Stimulated activated naive CD8-positive, alpha-beta T cell treated with anti-CD3 and anti-CD28 coated beads, Interleukin-15, amount 100 ng/mL, for 72 hours (primary cell): ENCODE results near the gene PLCL2.

Experiments used
- ATAC-seq: fragments of 150-1000 bp; cut with Tn5 transposase; 2 replicates; pipeline ENCODE4 v1.10.0; 2021; ENCODE audit warnings: mild to moderate bottlenecking, moderate library complexity
- DNase-seq, 2 donors: peaks; one replicate each; pipeline ENCODE4 v3.0.0; 2021 to 2022
- H3K27ac Mint-ChIP-seq, 2 donors: one replicate each; pipeline ENCODE4 v1.8.0; 2022; ENCODE audit warnings: mild to moderate bottlenecking in 2 of 2, mixed read lengths in 2 of 2, moderate library complexity in 2 of 2
- H3K27me3 Mint-ChIP-seq: one replicate; pipeline ENCODE4 v1.8.0; 2022; ENCODE audit warnings: mixed read lengths
- H3K4me1 Mint-ChIP-seq: one replicate; pipeline ENCODE4 v1.8.0; 2022; ENCODE audit warnings: mild to moderate bottlenecking, mixed read lengths
- H3K4me3 Mint-ChIP-seq, 2 donors: one replicate each; pipeline ENCODE4 v1.8.0; 2022; ENCODE audit warnings: mild to moderate bottlenecking in 2 of 2, mixed read lengths in 2 of 2, moderate library complexity in 1 of 2
- H3K9me3 Mint-ChIP-seq, 2 donors: one replicate each; pipeline ENCODE4 v1.8.0; 2022; ENCODE audit warnings: mixed read lengths in 2 of 2

Gene PLCL2

DNA sequence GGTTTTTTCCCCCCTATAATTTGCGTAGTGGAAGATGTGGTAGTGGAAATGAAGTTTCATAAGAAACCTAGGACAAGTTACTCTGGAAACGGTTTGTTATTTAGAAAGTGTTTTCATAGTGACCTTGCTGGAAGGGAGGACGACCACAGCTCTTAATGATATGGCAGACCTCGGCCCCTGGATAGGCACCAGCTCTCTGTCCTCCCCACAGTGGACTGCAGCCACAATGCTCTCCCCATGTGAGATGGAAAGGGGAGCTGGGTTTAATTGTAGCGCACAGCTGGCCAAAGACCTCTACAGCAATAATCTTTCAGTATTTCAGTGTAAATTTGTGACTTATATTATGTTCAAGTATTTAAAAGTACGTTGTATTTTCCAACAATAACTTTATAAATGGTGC, 151.2 kb downstream of the PLCL2 start:
- Mint-ChIP-seq H3K9me3 (no peaks in the 10 kb centered on the region), H3K4me3 (no peak overlapping the region), H3K27me3 (no peaks in the 10 kb centered on the region), H3K27ac (no peak overlapping the region), H3K4me1 (peaks cover 72% of the 10 kb centered on the region)
- DNase-seq: no peak
- no peak for ATAC-seq

DNA sequence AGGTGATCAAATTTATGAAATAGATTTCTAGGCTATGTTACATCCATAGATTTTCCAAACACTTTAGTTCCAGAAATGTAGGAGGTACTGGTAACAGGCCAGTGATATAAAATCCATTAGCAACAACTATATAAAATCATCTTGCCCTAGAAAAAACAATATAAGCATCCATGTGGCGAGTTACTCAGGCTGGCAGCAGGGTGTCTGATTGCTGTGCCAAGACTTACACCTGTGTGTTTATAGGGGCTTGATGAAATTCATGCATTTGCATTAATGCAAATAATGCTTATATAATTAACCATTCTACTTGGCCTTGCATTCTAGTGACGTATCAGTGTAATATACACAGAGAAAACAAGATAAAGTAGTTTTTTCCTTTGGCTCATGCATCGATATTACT, 153.4 kb downstream of the PLCL2 start:
- Mint-ChIP-seq H3K27ac (no peak overlapping the region), H3K27me3 (no peaks in the 10 kb centered on the region), H3K9me3 (no peaks in the 10 kb centered on the region), H3K4me1 (peaks cover 56% of the 10 kb centered on the region), H3K4me3 (no peak overlapping the region)
- DNase-seq: no peak
- no peak for ATAC-seq

DNA sequence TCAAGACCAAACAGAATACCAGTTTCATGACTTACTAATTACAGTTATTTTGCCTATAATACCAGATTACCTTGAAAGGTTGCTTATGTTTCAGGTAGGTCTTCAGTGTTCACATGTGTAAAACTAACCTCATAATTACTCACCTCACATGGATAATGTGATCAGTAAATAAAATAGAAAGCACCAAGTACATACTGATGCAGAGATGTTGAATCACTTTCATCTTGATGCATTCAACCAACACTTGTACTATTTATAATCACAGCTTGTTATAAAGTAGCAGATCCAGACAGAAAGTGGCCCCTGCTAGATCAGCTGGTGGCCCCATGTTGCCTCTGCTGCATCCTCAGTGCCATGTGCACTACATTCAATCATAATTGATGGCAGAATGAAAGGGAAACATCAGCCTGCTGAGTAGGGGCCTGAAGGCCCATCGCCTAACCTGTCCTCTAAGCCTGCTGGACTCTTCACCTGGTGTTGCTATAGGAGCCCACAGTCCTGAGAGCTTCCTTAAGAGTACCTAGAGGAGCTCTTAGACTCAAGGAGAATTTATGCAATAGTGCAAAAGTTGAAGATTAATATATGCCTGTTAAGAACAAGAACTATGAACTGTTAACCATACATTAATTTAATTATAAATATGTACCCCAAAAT, 154.3 kb downstream of the PLCL2 start:
- ATAC-seq (peak; percentile 23), DNase-seq (no peak)
- Mint-ChIP-seq H3K27me3 (no peaks in the 10 kb centered on the region), H3K4me1 (peaks cover 53% of the 10 kb centered on the region), H3K27ac (no peak overlapping the region), H3K4me3 (no peak overlapping the region), H3K9me3 (no peaks in the 10 kb centered on the region)

DNA sequence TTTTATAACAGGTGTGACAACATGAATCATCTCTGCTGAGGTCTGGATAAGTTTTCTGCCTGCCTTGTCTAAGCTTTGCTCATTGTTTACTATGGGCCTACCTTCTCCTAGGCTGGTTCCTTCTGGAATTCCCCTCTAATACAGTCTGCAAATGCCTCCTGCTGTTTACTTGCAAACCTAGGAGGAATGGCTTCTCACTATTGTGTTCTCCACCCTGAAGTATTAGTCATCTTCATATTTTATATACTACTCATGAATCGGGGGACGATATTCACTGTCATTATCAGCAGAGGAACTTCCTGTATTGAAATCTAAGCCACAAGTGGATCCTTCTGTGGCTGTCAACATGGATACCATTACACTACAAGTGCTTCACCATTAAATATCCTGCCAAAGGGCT, 154.8 kb downstream of the PLCL2 start:
- peak overlapping the region in 1 of 2 donors; percentile 75 for H3K27ac Mint-ChIP-seq
- H3K4me3 Mint-ChIP-seq: no peak overlapping the region
- no peak for DNase-seq
- peaks cover 54% of the 10 kb centered on the region for H3K4me1 Mint-ChIP-seq
- H3K27me3 Mint-ChIP-seq: no peaks in the 10 kb centered on the region
- no peaks in the 10 kb centered on the region for H3K9me3 Mint-ChIP-seq
- ATAC-seq: peak; percentile 64

DNA sequence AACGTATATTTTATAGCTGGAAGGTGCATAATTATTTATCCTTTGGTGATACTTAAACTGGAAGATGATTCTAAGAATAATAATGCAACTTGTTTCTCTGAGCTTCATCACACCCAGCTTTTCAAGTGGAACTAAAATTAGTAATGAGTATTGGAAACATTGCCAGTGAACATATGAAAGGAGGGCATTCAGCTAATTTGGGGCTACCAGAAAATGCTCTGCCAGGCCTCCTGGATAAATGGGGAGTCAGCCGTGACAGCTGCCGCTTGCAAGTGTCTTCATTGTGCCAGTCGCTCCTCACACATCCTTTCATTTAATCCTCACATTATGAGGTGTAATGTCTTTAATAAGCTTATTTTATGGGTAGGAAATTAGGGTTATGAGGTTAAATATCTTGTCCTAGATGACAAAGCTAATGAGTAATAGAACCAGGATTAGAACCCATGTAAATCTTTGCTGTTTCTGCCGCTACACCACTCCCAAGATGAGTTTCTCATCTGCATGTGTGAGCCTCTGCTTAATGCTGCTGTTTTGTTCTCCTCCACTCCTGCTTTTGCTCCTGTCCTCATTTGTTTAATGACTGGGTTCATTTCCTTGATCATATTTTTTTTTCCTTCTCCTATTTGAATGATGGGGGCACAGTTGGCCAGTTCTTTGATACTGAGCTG, 155.7 kb downstream of the PLCL2 start:
- Mint-ChIP-seq H3K27ac (no peak overlapping the region), H3K4me1 (peaks cover 54% of the 10 kb centered on the region), H3K4me3 (no peak overlapping the region), H3K27me3 (no peaks in the 10 kb centered on the region), H3K9me3 (no peaks in the 10 kb centered on the region)
- DNase-seq: no peak
- ATAC-seq: no peak

- no peak for ATAC-seq
Measured at GRCh38 chr3:17040990-17041377, 156.2 kb downstream of the PLCL2 start.

DNA sequence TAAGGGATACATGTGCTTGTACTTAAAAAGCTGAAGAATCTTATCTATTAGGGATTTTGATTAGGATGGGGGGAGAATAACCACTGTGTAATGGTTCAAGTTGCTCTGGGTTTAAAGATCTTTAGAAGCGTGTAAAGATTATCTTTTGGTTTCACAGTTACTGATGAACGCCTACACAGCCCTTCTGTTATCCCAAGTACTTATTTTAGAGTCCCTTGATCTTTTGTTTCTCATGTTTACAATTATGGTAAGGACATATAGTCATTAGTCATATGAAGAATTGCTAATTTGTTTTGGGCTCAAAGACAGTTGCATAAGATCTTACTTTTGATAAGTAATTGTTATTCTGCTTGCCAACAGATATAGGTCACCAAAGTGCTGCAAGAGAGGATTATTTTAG, 160.1 kb downstream of the PLCL2 start:
- Mint-ChIP-seq H3K27ac (no peak overlapping the region), H3K4me1 (peaks cover 53% of the 10 kb centered on the region), H3K4me3 (no peak overlapping the region), H3K27me3 (no peaks in the 10 kb centered on the region), H3K9me3 (peaks cover 3% of the 10 kb centered on the region in 2 donors)
- ATAC-seq (peak; percentile 66), DNase-seq (no peak)

More at GRCh38 chr3:17040990-17041377, 156.2 kb downstream of the PLCL2 start:
- peaks cover 56% of the 10 kb centered on the region for H3K4me1 Mint-ChIP-seq
- no peak for DNase-seq
- H3K27me3 Mint-ChIP-seq: no peaks in the 10 kb centered on the region
- H3K27ac Mint-ChIP-seq: no peak overlapping the region
- H3K9me3 Mint-ChIP-seq: no peaks in the 10 kb centered on the region
- no peak overlapping the region for H3K4me3 Mint-ChIP-seq

GRCh38 chr3:17045705-17046104, 160.9 kb downstream of the PLCL2 start:
- H3K9me3 Mint-ChIP-seq: peaks cover 4 to 12% of the 10 kb centered on the region in 2 donors
- no peaks in the 10 kb centered on the region for H3K27me3 Mint-ChIP-seq
- no peak overlapping the region for H3K27ac Mint-ChIP-seq
- no peak for DNase-seq
- ATAC-seq: no peak
- H3K4me3 Mint-ChIP-seq: no peak overlapping the region
- H3K4me1 Mint-ChIP-seq: peaks cover 46% of the 10 kb centered on the region

- Mint-ChIP-seq H3K27me3 (no peaks in the 10 kb centered on the region), H3K9me3 (peaks cover 7 to 17% of the 10 kb centered on the region in 2 donors), H3K27ac (no peak overlapping the region), H3K4me3 (no peak overlapping the region), H3K4me1 (peaks cover 43% of the 10 kb centered on the region)
- ATAC-seq (no peak), DNase-seq (no peak)
Measured at GRCh38 chr3:17046623-17047022, 161.9 kb downstream of the PLCL2 start.

GRCh38 chr3:17047162-17047561, 162.4 kb downstream of the PLCL2 start:
- Mint-ChIP-seq H3K4me1 (peaks cover 43% of the 10 kb centered on the region), H3K27me3 (no peaks in the 10 kb centered on the region), H3K4me3 (no peak overlapping the region), H3K9me3 (peaks cover 7 to 17% of the 10 kb centered on the region in 2 donors), H3K27ac (no peak overlapping the region)
- ATAC-seq (no peak), DNase-seq (no peak)

DNA sequence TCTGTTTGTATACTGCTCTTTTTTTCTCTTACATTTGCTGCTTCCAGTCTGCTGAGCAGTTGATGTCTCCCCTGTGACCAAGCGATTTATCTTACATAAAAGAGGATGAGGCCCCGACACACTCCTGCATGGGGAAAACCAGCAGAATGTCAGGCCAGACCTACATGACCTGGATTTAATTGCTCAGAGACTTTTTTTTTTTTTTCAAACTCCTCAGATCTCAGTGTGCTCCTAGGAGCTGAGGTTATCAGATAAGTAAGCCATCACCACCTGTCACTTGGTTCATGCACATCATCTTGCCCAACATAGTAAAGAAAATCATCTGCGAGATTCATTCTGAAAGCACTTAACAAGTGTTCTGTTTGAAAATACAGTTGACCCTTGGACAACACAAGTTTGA, 163.1 kb downstream of the PLCL2 start:
- no peak overlapping the region for H3K27ac Mint-ChIP-seq
- H3K27me3 Mint-ChIP-seq: no peaks in the 10 kb centered on the region

DNA sequence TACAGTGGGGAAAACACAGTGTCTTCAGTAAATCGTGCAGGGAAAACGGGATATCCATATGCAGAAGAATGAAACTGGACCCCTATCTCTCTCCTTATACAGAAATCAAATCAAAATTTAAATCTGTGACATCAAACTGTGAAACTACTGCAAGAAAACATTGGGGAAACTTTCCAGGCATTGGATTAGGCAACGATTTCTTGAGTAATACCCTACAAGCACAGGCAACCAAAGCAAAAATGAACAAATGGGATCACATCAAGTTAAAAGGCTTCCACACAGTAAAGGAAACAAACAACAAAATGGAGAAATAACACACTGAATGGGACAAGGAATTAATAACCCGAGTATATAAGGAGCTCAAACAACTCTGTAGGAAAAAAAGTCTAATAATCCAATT, 165.3 kb downstream of the PLCL2 start:
- H3K9me3 Mint-ChIP-seq: peaks cover 7 to 33% of the 10 kb centered on the region in 2 donors
- H3K27ac Mint-ChIP-seq: no peak overlapping the region
- H3K4me1 Mint-ChIP-seq: peaks cover 42% of the 10 kb centered on the region
- H3K4me3 Mint-ChIP-seq: no peak overlapping the region
- no peaks in the 10 kb centered on the region for H3K27me3 Mint-ChIP-seq
- DNase-seq: no peak
- no peak for ATAC-seq

More for the DNA sequence above, 163.1 kb downstream of the PLCL2 start:
- no peak for DNase-seq
- H3K4me1 Mint-ChIP-seq: peaks cover 43% of the 10 kb centered on the region
- ATAC-seq: no peak
- peaks cover 7 to 17% of the 10 kb centered on the region in 2 donors for H3K9me3 Mint-ChIP-seq
- no peak overlapping the region for H3K4me3 Mint-ChIP-seq

- Mint-ChIP-seq H3K27me3 (no peaks in the 10 kb centered on the region), H3K4me1 (peaks cover 42% of the 10 kb centered on the region), H3K9me3 (peaks cover 7 to 33% of the 10 kb centered on the region in 2 donors), H3K27ac (no peak overlapping the region), H3K4me3 (no peak overlapping the region)
- ATAC-seq (no peak), DNase-seq (no peak)
Measured at GRCh38 chr3:17050506-17050905, 165.8 kb downstream of the PLCL2 start.

DNA sequence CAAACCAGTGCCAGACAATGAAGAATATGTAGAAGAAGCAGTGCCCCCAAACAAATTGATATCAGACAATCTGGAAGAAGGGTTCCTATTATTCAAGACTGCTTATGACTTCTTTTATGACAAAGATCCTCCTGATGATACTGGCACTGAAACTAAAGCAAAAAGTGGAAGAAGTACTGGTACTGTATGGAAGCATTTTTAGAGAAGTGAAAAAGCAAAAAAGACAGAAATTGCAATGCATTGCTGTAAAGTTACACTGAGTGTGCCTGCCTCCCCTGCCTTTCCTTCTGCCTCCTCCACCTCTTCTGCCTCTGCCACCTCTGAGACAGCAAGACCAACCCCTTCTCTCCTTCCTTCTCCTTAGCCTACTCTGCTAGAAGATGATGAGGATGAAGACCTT, 167.6 kb downstream of the PLCL2 start:
- H3K4me3 Mint-ChIP-seq: no peak overlapping the region
- peak overlapping the region in 1 of 2 donors; percentile 54 for H3K27ac Mint-ChIP-seq
- peaks cover 7 to 33% of the 10 kb centered on the region in 2 donors for H3K9me3 Mint-ChIP-seq
- ATAC-seq (no peak), DNase-seq (no peak)
- H3K4me1 Mint-ChIP-seq: peaks cover 27% of the 10 kb centered on the region
- H3K27me3 Mint-ChIP-seq: no peaks in the 10 kb centered on the region

DNA sequence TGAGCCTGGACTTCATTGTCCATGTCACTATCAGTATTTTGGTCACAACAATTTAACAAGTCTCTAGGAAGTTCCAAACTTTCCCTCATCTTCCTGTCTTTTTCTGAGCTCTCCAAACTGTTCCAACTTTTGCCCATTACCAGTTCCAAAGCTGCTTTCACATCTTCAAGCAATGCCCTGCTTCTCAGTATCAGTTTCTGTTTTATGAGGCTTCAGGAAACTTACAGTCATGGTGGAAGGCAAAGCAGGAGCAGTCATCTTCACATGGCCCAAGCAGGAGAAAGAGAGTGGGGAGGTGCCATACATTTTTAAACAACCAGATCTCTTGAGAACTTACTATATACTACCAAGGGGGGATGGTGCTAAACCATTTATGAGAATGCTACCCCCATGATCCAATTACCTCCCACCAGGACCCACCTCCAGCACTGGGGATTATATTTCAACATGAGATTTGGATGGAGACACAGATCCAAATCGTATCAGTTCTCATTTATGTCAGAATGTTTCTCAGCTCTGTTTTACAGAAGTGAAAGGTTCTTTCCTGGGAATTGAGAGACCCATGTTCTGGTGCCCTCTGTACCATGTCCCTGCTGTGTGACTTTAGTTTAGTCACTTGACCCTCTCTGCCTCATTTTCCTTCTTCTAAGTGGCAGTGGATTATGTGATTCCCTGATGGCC, 169.7 kb downstream of the PLCL2 start:
- H3K27me3 Mint-ChIP-seq: no peaks in the 10 kb centered on the region

GRCh38 chr3:17054982-17055343, 170.2 kb downstream of the PLCL2 start:
- H3K27me3 Mint-ChIP-seq: no peaks in the 10 kb centered on the region
- no peak overlapping the region for H3K4me3 Mint-ChIP-seq
- ATAC-seq: no peak
- peak overlapping the region in 1 of 2 donors; percentile 52 for H3K27ac Mint-ChIP-seq
- peaks cover 20% of the 10 kb centered on the region for H3K4me1 Mint-ChIP-seq
- peaks cover 4 to 29% of the 10 kb centered on the region in 2 donors for H3K9me3 Mint-ChIP-seq
- no peak for DNase-seq

More for the DNA sequence above, 169.7 kb downstream of the PLCL2 start:
- H3K27ac Mint-ChIP-seq: peak overlapping the region in 1 of 2 donors; percentile 52
- no peak overlapping the region for H3K4me3 Mint-ChIP-seq
- no peak for DNase-seq
- peaks cover 4 to 33% of the 10 kb centered on the region in 2 donors for H3K9me3 Mint-ChIP-seq
- ATAC-seq: no peak
- peaks cover 20% of the 10 kb centered on the region for H3K4me1 Mint-ChIP-seq
